HG03575 (cell line): ENCODE results near the gene ATP2B2.

ENCODE experiments used
- ATAC-seq: cut with Tn5 transposase; IDR thresholded peaks from one replicate; pipeline ENCODE4 v1.9.1; 2021; ENCODE audit not compliant: unreplicated experiment, insufficient number of reproducible peaks, low FRiP score; ENCODE audit errors: extremely low read depth

The ATP2B2 gene

DNA sequence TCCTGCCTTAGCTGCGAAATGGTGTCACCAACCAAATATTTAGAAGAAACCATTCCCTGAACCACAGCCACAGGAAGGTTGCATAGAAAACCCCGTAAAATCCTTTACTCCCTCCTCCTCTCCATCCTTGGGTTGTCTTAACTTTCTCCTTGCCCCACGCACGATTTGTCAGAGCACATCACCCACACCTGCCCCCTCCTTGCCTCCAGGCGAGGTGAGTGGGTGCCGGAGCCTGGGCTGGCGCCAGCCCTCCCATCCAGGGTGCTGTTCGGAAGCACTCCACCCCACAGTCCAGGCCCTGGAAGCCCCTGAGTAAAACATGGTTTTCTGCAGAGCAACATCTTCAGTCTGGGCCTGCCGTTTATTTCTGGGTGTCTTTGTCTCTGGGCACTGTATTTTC lies 216.3 kb downstream of the ATP2B2 start:
- ATAC-seq: no peak

DNA sequence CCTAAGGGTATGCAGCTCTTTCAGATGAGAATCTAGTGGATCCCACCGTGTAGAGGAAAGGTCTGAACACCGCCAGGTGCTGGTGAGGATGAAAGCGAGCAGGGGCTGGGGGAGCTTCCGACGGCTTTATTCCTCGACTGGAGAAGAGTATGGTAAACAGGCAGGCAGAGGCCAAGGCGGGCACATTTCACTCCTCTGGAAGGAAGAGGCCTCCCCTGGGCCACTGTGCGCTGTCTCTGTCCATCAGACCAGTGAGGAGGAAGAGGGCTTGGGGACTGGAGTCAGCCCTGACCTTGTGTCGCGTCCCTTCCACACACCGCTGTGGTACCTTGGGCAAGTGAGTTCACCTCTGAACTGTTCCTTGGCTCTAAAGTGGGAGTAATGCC lies 216.8 kb downstream of the ATP2B2 start:
- ATAC-seq: no peak

DNA sequence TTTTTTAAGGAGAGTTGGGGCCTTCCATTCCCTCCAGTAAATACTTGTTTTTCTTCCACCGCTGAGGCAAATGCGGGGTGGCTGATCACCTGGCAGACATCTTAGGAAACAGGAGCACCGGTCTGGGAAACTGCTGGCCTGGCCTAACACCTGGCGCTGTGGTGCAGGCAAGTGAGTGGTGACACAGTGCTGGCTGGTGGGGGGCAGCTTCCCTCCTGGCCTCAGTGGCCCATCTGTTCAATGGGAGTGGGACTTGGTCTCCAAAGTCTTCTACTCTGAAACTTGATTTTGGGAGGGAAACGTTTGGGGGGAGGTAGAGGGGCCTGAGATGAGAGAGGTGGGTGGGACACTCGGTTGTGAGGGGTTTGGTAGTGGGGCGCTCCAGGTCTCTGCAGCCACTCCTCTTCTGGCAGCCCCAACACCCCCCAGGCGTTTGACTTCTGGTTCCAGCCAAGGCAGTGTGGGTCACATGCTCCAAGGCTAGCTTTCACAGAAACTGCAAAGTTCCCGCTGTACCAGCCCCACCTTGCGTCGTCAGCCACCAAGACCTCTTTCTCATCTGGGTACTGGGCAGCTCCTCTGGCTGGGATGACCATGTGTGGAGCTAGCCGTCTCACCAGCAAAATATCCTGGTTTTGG lies 217.3 kb downstream of the ATP2B2 start:
- ATAC-seq: no peak

DNA sequence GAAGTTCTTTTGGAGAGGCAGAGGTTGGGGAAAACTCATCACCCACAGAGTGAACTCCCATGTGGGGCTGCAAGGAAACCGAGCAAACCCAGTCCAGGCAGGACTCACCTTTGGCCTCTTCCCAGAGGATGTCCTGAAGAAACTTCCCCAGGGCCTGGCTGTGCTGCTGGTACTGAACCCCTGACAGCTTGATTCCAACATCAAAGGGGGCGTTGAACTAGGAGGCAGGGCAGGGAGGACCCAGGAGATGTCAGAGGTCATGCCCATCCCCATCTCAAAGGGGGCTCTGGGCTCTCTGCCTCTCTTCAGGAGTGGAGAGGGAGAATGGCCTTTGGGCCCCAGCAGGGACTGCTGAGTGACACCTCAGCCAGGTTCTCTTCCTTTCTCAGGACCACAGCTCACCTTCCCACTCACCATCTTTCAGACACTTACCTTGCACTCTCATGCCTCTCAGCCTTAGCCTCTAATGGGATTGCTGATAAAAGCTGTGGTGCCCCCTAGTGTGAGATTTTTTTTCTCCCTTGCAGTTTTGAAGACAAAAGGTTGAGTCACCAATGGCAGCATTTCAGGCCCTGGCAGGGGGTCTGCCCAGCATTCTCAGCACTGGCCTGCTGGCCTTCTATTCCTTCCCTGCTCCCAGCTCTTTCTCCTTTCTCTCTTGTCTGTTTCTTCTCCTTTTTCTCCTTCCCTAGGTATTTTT lies 218.6 kb downstream of the ATP2B2 start:
- no peak for ATAC-seq

DNA sequence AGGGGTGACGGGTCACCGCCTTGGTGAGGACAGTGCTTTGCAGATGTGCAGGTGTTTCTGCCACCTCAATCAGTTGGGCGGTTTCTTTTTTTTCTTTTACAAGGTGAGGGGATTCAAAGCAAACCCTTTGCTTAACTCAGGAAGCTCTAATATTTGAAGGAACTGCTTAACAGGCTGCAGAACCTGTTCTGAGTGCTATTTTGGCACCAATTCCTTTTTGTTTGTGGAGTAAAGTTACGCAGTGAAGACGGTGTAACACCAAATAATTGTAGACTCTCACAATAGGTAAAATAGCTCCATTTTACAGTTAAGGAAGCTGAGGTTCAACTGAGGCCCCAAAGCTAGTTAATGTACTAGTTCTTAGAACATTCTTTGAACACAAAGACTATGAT lies 219.3 kb downstream of the ATP2B2 start:
- ATAC-seq: no peak

DNA sequence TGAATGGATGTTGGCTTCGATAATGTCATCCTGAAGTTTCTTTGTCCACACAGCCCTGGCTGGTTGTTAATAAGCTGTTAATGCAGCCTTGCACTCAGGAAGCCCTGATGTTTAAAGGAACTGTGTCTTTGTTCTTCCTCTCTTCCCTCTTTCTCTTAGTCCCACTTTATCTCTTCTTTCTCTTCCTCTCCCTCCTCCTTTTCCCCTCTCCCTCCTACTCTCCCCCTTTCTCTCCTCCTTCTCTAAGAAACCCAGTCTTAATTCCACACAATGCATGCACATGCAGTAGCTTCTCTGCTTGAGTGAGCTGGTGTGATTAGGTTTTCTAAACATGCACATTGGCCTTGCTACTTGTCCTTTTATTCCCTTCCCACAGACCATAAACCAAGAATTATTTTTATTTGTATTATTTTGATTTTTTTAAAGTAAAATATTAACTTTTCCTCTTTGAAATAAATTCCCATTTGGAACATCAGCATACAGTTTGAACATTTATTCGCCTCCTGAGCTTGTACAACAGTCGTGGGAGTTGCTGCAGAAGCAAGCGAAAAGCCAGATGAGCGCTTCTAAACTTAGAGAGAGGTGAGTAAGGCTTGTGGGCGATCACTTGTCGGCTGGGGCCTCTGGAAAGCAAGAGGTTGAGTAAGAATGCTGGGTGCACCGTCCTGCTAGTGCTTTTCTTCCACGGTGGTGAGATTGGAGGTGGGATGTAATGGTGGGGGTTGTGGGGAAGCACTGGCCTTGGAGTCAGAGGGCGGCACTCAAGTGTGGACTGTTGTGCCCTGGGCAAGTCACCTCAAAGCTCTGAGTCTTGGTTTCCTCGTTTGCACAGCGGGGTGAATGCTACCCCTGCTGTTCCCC lies 219.9 kb downstream of the ATP2B2 start:
- ATAC-seq: no peak

DNA sequence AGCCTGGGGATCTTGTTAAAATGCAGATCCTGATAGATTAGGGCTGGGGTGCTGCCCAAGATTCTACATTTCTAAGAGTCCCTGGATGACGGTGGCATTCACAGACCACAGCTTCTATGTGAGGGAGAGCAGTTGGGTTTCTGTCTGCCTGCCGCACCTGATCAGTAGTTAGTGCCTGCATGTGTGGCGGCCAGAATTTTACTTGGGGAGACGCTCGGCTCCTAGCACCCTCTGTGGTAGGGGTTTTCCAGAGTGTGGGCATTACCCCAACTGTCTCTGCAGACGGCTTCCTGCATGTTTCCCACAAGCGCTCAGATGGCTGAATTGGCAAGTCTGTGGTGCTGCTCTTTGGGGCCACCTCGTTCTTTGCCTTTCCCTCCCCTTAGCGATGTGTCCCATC lies 220.9 kb downstream of the ATP2B2 start:
- no peak for ATAC-seq

DNA sequence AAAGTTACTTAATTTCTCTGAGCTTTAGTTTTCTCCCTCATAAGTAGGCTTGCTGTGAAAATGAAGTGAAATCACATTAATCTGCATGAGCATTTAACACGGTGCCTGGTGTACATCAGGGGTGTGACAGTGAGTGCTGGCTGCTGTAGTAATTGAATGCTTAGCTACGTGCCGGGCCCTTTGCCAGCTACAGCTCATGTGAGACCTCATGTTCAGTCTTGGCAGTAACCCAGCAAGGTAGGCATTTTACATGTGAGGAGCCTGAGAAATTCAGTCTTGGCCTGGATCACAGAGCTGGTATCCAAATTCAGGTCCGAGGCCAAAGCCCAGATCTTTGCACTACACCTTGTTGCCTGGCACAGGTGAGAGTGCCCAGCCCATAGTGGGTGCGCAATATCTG lies 221.7 kb downstream of the ATP2B2 start:
- ATAC-seq: no peak

DNA sequence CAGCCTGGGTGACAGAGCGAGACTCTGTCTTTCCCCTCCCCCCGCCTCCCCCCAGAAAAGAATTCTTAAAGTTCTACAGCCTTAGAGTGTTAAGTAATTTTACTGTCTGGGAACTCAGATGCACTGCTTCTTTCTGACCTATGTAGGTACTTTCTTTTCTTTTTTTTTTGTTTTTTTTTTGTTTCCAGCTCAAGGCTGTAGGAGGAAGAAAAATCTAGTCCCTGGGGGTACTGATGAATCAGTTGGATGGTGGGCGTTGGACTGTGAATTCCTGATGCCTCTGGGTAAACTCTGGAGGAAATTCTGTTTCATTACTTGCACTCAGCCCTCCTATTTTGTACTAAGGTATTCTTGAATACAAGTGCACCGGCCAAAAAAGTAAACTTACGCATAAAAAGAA lies 223.4 kb downstream of the ATP2B2 start:
- no peak for ATAC-seq

DNA sequence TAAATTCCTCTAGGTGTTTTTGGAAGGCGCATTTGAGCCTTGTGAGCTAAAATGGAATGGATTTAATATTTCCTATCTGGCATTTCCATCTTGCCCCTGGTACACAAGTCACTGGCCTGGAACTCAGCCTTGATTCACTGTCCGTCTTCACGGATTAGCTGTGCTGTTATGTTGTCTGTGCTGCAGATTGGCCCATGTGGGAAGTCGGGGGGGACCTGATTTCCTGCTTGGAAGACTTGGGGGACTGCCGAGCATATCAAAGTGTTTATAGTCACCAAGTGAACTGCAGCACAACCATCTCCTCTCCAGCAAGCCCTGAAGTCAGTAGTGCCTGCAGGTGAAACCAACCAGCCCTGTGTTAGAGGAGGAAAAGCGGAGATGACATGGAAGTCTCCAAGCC lies 224.8 kb downstream of the ATP2B2 start:
- ATAC-seq: no peak

DNA sequence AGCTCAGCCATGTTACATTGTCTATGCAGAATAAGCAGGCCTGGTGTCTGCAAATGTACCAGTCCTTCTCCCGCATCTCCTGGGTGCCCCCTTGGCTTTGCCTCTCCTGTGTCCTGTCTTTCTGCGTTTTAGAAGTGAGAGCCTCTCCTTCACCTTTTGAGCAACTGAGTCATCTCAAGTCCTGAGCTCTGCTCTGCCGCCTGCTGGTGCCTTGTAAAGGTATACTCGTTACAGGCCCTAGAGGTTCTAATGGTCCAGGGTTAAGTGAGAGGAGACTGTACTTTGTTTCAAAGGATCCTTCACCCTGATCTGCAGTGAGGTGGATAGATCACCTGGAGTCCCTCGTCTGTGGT lies 225.2 kb downstream of the ATP2B2 start:
- ATAC-seq: no peak

DNA sequence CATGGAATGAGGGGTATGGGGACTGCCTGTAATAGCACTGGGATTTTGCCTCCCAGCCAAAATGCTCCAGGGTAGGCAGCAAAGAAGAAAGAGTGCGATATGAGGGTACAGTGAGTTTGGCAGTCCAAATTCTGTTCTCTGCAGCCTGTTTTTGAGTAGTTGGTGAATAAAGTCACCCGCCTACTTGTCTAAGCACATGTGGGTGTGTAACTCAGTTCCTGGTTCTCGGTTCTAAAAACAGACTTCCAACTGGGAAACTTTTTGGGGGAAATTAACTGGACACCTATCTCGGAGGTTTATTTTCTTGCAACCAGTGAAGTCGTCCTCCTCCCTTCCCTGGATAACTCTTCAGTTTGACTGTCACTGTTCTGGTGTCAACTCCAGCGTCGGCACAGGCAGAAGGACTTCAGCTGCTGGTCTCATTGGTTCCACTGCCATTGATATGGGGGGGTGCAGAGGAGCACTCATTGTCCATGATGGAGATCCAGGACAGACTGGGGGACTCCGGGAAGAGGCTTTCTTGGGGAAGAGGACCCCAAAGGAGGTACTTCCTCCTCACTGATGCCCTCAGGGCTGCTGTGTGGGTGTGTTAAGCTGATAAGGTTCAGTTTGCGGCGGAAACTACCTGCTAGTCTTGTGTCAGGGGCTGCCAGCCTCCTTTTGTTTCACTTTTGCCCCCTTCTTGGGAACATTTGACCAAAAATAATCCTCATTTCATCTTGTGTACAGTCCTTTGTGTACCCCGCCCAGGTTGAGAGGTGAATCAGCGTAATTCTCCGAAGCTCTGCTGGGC lies 225.8 kb downstream of the ATP2B2 start:
- ATAC-seq: no peak

DNA sequence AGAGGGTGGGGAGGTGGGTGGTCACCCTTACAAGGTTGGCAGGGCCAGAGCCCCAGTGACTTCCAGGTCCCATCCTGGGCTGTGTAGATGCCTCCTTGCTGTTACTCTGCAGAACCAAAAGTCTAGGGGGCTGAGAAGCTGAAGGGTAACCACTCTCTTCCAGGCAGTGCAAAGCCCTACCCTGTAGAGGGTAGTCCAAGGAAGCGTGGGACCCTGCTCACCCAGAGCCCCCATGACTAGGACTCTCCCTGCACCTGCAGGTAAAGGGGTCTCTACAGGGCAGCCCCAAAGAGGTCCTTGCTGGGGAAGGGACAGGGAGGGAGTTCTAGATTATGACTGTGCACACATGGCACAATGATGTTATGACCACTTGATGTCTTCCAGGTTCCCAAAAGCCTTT lies 226.9 kb downstream of the ATP2B2 start:
- ATAC-seq: no peak

DNA sequence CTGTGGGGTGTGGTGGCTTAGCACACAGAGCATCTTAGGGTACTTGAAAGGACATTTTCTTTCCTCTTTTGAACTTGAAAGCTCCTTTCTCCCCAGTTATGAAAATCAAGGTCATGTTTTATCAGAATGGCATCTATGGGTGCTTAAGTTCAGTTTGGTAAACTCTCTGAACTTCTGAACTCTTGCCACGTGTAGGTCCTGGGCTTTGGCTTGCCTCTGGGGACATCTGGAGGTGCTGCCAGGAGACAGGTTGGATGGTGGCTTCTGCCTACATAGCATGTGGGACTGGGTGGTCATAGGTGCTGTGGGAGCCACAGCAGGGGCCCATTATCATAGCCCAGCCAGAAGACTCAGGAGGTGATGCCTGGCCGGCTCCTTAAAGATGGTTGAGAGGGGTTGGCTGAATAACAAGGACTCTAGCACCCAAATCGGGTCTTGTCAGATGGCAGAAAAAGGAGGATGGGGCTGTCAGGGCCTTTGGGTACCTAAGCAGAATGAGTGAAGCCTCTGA lies 228.2 kb downstream of the ATP2B2 start:
- ATAC-seq: no peak

DNA sequence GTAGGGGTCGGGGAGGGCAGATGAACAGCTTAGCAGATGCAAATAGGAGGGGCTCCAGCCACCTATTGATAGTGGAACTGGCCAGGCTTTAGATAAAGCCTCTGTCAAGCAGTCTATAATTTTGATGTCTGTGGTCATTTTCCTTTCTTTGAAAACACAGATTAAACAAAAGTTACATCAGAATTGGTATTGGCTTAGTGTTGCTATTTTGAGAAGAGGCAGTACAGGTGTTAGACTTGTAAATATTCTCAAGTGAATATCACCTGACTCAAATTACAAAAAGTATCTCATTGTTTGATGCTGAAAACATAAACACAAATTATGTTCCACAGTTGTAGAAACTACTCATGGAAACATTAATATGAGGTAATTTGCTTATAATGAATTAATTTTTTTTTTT lies 230.8 kb downstream of the ATP2B2 start:
- no peak for ATAC-seq
